ENCODE measurements around the gene SEPTIN6.
"Not testable (repeated sequence)": the region's sequence is repeated elsewhere in the genome, so short reads cannot be mapped to it uniquely, and the experiment has no call there.

Gene SEPTIN6

DNA sequence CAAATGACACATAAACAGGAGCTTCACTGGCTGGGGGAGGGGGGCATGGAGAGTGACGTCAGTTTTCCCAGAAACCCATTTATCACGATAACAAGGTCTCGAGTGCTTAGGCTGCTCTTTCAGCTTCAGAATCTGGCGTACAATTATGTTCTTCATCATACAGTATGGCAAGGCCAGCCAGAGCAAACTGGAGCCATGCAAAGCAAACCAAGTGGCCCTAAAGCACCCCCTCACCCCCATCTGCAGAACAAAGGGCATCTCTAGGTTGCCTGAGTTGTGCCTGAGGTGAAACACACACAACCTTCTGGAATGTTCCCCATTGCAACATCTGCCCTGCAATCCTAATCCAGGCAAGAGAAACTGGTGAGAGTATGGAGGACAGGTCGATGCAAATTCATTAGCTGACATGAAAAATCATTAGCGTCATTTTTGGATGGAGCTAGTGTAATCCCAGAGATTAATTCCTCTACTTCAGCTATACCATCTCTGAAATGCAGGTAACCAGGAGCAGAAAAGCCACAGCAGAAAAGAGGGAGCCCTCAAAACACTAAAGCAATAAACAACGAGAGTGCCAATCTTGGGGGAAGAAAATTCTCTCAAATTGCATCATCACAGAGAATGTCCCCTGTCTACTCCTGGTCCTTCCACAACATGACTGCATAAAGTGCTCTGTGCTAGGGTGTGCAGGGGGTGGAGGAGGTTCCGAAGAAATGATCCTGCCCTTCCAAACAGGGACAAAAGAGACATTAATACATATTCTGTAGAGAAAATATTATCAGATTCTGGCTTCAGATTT is 1.8 kb downstream of the SEPTIN6 start:
- DNase-seq: peak; percentile 46

DNA sequence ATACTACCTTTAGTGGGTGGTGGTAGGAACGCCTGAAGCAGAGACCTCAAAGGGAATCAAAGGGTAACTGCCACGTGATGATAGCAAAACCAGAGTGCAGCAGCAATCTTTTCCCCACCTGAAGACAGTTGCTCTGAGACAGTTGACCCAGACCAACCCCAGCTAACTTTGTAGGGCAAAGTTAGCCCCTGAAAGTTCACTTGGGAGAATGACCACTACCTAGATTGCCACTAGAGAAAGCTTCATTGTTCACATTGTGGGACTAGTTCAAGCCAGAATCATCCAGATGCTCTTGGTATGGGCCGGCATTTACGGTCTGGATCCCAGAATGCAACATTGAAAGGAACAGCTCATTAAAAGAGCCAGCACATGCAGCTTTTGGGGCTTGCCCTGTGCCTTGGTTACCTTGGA is 4.1 kb downstream of the SEPTIN6 start:
- no peak for DNase-seq

DNA sequence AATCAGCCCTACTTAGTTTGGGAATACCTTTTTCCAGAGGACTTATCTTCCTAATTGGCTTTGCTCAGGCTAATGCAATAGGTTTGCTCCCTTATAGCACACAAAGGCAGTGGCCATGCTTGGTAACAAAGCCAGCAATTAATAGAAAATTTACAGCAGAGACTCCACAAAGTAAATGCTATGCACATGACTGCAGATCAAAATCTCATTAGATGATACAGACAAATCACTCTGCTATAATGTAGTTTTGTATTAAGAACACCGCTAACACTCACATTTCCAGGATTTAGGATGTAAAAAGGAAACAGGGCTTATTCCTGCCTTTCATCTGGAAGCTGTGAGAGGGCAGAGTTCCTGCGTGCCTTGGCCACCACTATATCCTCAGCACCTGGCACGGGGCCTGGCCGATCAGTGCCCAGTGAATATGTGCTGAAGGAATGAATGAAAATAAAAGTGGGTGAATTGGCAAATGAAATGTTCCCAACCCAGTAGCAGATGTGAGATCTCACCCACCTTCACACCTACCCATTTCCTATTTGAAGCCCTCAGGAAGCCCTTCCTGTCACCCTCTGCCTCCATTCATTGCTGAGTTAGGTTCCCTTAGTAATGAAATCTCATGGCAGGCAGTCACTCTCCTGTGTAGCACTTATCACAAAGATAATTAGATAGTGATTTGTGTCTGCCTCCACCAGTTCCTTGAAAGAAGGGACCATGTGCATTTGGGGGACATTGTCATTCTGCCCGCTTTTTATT is 5.1 kb downstream of the SEPTIN6 start:
- DNase-seq: no peak

DNA sequence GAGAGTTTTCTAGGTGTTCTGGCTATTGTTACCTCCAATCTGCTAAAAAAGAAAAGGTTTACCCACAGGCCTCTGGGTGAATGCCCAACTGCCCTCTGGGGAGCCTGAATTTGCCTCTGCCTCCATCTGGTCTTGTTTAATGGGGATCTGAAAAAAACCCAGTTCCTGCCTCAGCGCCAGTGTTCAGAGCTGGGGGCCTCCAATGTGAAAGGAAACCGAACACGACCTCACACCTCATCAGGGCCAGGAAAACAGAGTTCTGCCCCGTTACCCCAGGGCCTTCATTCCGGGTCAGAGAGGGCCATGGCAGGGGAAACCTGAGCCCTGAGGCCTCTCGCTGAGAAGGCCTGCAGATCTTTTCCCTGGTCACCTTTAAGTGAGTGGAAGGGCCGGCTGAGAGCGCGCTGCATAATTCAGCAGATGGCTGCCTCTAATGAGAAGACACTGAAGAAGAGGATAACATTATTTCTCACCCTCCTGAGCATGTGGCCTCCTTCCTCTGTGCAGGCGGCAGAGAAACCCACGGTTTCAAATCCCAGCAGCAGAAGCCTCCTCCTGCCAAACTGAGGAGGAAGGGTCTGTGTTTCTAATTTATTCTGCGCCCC is 6.8 kb downstream of the SEPTIN6 start:
- DNase-seq: no peak

DNA sequence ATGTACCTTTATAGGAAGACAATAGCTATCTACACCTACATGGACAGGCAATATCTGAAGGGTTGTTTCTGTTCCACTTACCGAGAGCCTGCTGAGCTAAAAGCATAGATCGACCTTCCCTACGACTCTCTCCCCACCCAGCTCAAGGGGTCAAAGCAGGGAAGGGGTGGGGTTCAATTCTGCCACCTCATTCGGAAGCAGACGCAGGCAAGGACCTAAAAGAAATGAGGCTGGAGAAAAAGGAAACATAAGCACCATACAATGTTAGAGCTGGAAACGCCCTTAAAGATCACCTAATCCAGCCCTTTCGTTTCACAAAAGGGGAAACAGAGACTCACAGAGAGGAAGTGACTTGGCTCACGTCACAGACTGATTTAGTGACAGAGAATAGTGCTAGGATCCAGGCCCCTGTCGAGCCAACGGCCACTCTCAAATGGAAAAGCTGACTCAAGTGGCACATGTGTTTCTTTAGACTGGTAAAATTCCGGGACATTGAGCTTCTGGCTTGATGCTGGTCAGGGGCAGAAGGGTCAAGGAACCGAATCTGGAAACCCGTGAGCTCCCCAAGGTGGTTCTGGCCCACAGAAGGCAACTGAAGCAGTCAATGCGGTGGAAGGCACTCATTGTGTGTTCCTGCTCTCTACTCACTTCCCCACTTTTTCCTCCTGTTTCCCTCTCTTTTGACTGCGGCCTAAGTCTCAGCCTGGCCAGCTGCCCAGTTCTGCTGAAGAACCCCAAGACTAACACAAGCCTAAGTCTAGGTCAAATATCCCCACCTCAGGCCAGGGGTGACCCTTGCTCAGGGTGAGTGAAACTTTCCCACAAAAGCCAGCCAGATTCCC is 7.5 kb downstream of the SEPTIN6 start:
- no peak for DNase-seq

DNA sequence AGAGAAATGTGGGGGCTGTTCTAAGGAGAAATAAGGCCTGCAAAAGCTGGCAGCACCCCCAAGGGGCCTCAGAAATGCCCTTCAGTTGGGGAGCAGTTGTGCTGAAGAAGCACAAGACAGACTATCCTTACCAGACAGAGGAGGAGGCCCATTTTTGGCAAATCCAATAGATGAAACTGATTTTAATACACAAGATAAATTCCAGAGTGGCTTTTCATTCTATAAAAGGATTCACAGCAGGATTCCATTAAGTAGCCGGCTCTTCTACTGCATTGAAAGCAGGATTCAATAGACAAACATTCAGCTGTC is 8.1 kb downstream of the SEPTIN6 start:
- DNase-seq: no peak

DNA sequence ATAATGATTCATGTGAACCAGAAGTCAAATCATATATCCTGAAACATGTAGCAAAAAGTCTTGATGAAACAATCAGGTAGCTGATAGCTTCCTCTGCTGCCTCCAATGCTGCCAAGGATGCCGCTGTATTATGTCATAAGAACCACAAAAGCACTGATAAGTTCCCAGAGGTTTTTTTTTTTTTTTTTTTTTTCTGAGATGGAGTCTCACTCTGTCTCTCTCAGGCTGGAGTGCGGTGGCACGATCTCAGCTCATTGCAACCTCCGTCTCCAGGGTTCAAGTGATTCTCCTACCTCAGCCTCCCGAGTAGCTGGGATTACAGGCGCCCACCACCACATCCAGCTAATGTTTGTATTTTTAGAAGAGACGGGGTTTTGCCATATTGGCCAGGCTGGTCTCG is 8.7 kb downstream of the SEPTIN6 start:
- DNase-seq: not testable (repeated sequence)

DNA sequence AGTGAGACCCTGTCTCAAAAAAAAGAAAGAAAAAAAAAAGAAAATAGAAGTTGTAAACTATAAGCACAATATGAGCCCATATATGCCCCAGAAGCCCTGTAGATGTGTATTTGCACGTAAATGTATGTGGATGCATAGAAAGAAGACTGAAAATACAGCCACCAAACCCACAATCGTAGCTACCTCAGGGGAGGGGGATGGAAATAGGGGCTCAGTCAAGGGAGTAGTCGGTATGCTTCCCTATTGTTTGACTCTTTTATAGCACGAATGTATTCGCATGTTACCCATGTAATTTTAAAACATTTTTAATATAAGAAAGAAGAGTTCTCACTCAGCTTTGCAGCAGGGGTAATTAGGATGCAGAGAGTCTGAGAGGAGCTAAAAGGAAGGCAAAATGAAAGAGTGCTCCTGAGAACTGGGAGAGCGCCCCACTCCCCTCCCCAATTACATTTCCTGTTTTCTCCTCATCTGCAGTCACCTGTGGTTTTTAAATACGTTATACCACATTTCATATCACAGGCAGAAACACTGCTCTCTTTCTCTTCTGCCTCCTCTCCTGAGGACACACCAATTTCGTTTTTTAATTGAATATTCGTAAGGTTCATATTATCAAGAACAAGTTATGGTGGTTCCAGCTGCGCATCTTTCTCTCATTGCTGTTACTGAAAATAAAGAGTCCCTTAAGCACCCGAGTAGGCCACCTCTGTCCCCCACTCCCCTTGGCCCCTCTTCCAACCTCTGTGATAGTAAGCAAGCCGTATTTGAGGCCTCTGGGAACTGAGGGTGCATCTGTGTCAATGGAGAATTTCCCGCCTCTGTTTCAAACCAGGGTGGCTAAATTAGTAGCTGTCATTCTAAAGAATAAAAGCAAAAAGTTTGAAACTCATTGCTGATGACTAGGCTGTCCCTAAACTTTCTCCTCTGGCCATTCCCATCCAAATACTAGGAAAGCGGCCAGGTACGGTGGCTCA is 10.7 kb downstream of the SEPTIN6 start:
- no peak for DNase-seq

DNA sequence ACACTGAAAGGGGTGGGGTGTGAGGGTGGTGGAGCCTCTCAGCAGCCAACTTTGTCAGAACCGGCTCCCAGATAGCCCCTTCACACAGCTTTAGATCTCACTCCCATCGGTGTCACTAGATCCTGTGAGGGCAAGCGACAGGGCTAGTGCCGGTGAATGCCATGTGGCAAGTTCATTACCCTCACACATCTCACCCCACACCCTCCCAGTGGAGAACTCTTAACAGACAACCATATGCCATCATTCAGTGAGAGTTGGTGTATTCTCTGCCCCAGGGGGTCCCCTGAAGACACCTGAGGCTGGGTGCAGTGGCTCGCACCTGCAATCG is 15.3 kb downstream of the SEPTIN6 start:
- no peak for DNase-seq

DNA sequence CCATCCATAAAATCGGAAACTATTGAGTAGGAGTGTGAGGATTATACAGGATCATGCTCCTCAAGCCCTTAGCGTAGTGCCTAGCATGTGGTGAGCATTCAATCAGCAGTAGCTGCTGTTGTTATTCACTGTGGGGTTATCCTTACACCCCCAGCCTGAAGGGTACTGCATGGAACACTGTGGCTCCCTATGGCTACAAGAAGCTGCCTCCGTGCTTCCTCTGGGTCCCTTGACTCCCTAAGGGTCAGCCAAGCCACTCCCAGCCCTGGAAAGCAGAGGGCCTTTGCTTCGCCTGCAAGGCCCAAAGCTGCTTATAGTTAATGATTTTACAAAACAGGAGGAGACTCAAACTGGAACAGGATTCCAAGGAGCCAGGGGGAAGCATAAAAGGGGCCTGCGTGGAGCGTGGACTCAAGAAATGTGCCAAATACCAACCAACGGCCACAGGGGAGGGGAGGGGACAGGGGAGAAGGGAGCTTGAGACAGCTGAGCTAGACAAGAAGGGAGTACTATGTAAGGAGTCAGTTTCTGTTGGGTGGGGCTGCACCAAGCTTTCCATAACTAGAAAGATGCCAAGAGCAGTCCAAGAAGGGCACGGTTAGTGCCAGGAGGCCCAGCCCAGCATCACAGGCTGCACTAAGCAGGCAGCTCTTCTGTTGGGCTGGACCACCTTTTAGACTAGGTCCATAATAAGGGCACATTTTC is 15.9 kb downstream of the SEPTIN6 start:
- no peak for DNase-seq

DNA sequence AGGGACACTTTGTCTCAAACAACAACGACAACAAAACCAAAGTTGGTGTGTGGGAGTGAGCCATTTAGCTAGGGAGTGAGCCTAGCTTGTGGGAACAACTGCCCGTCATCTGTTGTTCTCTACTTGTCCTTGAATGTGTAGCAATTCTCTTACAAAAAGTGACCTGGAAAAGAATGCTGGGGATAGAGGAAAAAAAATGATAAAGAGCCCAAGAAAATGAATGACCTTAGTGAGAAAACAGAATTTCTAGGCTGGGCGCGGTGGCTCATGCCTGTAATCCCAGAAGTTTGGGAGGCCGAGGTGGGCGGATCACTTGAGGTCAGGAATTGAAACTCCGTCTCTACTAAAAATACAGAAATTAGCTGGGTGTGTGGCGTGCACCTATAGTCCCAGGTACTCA is 19.6 kb downstream of the SEPTIN6 start:
- no peak for DNase-seq

DNA sequence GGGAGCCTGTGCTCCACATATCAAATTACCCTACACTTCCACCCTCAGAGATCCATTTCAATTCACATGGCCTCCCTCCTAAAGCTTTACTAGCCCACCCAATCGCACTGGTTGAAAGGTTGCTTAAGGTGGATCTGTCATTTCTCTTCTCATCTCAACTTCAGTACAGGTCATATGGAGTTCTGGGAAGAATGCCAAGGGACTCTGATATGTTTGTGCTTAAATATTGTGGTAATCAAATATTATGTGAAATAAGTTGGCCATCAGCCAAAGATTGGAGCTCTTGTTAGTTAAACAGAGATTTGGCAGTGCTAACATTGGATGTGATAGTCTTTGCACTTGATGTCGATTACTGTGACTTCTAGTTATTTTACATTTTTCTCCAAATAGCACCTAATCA is 20.5 kb downstream of the SEPTIN6 start:
- DNase-seq: peak; percentile 77

DNA sequence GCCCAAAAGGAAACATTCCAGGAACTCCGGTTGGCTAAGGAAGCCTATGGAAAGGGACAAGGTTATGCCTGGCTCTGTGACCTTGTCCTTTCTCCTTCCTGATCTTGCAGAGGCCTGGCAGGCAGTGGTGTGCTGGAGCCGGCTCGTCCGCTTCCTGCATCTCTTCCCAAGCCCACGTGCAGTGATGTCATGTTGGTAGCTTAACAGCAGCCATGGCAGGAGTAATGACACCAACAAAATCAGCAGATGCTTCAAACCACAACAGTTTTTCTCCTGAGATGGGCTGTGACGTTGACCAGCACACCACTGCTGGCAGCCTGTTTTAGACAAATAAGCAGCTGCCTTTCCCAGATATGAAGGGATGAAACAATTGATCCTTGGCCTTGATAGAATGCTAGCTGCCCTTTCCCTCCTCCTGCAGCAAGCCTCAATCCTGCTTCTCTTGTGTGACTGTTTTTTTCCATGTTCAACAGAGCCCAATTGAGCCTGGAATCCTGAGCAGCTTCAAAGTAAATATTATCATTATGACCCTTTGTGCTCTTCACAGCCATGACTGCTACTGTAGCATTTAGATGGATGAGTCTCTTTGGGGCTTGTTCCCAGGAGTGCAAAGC is 23.4 kb downstream of the SEPTIN6 start:
- peak; percentile 44 for DNase-seq

DNA sequence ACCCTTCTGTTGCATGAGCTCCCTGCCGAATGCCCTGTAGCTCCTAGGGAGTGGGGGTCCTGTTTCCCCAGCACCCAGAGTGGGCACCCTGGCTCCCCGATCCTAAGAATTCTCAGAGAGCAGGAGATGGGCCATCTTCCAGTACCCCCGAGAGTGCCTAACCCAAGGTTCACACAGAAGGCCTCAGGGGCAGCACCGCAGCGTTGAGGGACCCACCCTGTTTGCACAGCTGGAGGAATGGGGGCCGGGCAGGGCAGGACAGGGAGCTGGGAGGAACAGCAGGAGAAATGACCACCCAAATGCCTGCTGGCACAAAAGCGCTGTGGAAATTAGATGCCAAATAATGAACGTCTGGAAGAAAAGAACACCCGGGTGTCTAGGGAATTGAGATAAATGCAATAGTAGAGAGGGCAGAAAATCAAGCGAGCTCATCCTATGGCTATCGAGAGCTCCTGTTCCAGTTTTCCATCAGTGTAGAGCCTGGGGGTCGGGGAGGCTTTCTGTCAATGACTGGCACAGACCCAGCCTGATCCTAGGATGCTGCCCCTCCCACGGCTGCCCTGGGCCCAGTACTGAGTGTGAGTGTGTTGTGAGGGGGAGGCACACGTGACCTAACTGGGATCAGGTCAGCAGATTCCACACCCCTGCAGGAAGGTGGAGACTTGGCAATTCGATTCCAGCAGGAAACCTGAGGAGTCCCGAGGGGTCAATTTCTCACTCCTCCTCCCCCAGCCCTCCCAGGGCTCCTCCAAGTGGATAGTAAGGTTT is 25.7 kb downstream of the SEPTIN6 start:
- DNase-seq: no peak

DNA sequence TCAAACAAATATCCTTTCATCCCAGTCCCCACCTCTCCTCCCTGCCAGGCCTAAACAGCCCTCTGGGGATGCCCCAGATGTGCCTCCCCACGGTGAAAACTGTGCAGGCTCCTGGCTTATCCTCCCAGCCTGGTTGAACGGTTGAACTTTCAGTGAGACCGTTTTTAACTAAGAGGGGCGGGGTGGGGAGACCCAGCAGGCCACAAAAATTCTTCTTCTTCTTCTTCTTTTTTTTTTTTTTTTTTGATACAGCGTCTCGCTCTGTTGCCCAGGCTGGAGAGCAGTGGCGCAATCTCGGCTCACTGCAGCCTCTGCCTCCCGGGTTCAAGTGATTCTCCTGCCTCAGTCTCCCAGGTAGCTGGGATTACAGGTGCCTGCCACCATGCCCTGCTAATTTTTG is 28.1 kb downstream of the SEPTIN6 start:
- DNase-seq: not testable (repeated sequence)

DNA sequence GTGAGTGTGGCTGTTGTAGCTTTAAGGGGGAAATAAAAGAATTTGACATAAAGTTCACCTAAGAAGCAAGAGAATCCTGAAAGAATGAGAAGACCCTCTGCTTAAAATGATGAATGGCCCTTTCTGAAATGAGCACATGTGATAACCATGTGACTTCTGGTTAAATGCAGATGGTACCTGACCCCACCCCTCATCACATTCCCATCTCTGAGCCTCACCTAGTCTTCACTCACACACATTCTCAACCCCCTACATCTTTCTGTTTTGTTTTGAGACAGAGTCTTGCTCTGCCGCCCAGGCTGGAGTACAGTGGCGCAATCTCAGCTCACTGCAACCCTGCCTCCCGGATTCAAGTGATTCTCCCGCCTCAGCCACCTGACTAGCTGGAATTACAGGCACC is 31.5 kb downstream of the SEPTIN6 start:
- DNase-seq: no peak

DNA sequence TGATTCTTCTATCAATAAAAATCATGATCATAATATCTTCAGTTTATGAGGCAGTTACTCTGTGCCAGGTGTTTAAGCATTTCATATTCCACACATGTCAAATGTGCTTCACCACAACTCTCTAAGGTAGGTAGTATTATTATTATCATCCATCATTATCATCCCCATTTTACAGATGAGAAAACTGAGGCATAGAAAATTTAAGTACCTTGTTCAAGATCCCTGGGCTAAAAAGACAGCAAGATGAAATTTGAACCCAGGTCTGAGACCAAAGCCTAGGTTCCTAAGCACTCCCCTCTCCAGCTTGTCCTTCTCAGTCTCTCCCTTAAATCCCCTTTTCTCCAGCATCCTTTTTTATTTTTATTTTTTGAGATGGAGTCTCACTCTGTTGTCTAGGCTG is 33.4 kb downstream of the SEPTIN6 start:
- DNase-seq: no peak

DNA sequence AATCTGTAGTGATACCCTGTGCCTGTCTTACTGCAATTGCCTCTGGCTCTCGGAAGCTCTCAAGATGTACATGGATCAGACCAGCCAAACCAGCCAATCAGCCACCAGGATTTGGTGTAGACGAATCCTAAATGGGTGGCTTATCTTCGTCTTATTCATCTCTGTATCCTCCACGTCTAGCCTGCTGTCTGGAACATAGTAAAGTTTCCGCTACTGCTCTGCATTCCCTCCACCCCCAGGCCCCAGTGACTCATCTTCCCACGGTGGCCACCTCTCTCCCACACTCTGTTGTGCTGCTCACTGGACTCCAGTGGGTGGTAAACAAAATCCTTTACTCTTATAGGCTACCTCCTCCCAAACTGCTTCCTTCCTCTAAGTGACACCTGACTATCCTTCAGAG is 37.8 kb downstream of the SEPTIN6 start:
- no peak for DNase-seq

DNA sequence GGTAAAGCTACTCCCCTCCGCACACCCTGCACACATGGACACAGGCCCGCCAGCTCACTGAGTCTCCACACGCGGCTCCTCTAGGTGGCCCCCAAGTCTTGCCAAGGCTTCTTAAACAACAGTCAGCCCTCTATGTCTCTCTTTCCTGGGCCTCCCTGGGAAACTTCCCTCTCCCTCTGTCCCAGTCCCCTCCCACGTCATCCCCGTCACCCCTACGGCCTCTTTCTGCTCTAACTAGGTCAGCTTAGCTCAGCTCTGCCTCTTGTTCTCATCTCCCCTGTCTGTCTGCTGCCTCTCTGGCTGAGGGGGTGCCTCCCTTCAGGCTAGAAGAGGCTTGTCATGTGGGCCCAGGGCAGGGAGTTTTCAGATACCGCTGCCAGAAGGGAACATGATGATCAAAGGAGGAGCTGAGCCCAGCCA is 38.8 kb downstream of the SEPTIN6 start:
- no peak for DNase-seq

DNA sequence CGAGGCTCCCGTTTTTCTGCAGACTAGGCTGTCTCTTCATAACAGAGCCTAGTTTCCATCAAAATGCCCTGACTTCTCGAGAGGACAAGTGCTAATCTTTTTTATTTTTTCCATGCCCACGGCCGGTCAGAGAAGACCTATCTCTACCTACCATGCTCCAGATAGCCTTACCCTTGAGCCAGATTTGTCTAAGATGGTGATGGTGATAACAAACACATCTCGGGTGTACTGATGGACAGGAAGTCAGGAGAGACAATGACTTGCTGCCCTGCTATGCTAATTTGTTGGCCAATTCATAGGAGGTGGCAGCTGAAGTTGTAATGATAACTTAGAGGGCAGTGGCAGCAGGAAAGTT is 44.6 kb downstream of the SEPTIN6 start:
- DNase-seq: no peak

All from NCI-H2029 treated with DMSO at 0.1 percent for 48 hours (cell line).